IgD-negative memory B cell (primary cell): ENCODE measurements around the gene PRSS35. TPM values are rescaled to one million over a fixed set of nuclear protein-coding genes. Genes with fewer than 3 reads are reported as not detected.
"Not testable (repeated sequence)": the region's sequence is repeated elsewhere in the genome, so short reads cannot be mapped to it uniquely, and the experiment has no call there.

Source experiments
- H3K27ac Mint-ChIP-seq, 3 donors: one replicate each; pipeline ENCODE4 v1.8.0; 2020 to 2022; ENCODE audit warnings: mild to moderate bottlenecking in 3 of 3, mixed read lengths in 3 of 3, moderate library complexity in 1 of 3
- H3K27me3 Mint-ChIP-seq: one replicate; pipeline ENCODE4 v1.8.0; 2021; ENCODE audit warnings: mixed read lengths
- H3K36me3 Mint-ChIP-seq: one replicate; pipeline ENCODE4 v1.8.0; 2020; ENCODE audit warnings: mild to moderate bottlenecking, mixed read lengths
- H3K4me1 Mint-ChIP-seq, 3 donors: one replicate each; pipeline ENCODE4 v1.8.0; 2020 to 2022; ENCODE audit warnings: mixed read lengths in 3 of 3, mild to moderate bottlenecking in 1 of 3
- H3K4me3 Mint-ChIP-seq, 4 donors: one replicate each; pipeline ENCODE4 v1.8.0; 2020 to 2022; ENCODE audit warnings: mild to moderate bottlenecking in 4 of 4, mixed read lengths in 4 of 4, moderate library complexity in 3 of 4
- H3K9me3 Mint-ChIP-seq, 3 donors: one replicate each; pipeline ENCODE4 v1.8.0; 2020 to 2021; ENCODE audit warnings: mixed read lengths in 3 of 3, mild to moderate bottlenecking in 1 of 3
- polyA plus RNA-seq: library from polyadenylated mRNA; unstranded; fragments of 300-500 nt; fragmentation: Illumina TruSeq; gene quantifications from one replicate; pipeline ENCODE4 v1.2.3, GENCODE V29; 2021

PRSS35 gene
- not detected for polyA plus RNA-seq

DNA sequence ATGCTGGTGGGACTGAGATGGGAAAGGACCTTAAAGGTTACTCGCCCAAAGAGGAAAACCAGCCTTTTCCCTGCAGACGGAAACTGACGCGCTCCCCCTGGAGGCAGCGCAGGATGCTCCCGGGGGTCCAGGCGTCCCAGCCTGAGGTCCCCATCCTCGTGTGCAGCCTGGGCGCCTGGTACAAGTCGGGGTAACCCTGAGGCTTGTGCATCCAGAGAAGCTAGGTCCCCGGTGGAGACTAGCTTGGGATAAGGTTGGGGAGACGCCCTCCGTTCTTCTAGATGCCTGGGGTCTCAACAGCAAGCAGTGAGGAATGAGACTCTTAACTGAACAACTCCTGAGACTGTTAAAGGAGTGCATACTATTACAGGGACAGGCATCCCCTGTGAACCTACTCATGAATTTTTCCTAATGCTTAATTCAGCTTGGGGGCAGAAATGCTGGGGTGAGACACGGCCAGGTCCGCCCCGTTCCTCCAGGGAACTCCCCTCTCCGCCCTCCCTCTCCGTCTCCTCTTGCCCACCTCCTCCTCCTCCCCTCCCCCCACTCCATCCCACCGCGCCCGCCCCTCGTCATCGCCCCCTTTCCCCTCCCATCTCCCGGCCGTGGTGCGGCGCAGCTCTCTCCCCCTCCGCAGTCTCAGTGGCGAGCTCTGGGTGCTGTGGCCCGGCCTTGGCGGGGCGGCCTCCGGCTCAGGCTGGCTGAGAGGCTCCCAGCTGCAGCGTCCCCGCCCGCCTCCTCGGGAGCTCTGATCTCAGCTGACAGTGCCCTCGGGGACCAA, at the start of gene PRSS35:
PRSS35 (plus strand) TSS at position 634 of the 781 bp plus-strand sequence. CDS start 10,908 bp downstream, outside the sequence.
- Mint-ChIP-seq H3K27ac (no peak within 1 kb of the TSS), H3K36me3 (peaks cover 1% of the 10 kb centered on the region), H3K27me3 (peaks cover 23% of the 10 kb centered on the region)

GRCh38 chr6:83463886-83464285, 48.4 kb upstream of the PRSS35 start:
- Mint-ChIP-seq H3K27me3 (no peaks in the 10 kb centered on the region), H3K4me1 (peaks cover 0 to 1% (median 0%) of the 10 kb centered on the region in 3 donors), H3K27ac (no peak overlapping the region), H3K36me3 (no peaks in the 10 kb centered on the region), H3K4me3 (no peak overlapping the region), H3K9me3 (no peaks in the 10 kb centered on the region)

More for the DNA sequence above, at the start of gene PRSS35:
- Mint-ChIP-seq H3K4me1 (peaks cover 2 to 13% (median 7%) of the 10 kb centered on the region in 3 donors), H3K4me3 (peak within 1 kb of the TSS; percentile 13 to 85 (median 45)), H3K9me3 (no peaks in the 10 kb centered on the region)

DNA sequence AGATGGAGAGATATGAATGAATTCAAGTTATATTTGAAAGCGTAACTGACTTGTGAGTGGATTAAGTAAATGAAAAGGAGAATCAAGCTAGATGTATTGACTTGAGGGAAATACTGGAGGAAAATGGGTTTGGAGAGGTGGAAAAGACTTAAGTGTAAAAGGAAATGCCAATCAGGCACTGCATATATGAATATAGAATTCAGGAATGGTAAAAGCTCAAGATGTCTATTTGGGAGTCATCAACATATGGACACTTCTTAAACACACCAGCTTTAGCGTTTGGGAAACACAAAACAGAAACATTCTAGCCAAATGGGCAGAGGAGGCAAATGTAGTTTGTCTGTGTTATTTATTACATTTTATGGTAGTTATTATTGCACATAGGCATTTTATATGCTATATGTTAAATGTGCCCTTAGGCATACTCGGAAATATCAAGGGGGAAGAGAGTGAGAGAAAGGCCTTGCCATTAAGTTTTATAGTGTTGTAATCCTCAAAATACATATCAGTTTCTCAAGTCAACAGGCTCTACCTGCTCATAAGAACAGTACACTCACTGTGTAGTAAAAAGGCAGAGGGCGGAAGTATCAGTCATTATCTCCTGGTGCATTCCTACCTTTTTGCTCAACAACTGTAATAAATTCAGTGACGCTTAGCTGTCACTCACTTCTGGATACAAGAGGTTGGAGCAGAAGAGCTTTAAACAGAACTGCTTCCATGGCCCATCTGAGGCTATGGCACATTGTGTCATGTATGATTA, 47.8 kb upstream of the PRSS35 start:
- Mint-ChIP-seq H3K27me3 (no peaks in the 10 kb centered on the region), H3K9me3 (no peaks in the 10 kb centered on the region), H3K36me3 (no peaks in the 10 kb centered on the region), H3K4me1 (peaks cover 0 to 1% (median 0%) of the 10 kb centered on the region in 3 donors), H3K27ac (no peak overlapping the region), H3K4me3 (no peak overlapping the region)

GRCh38 chr6:83466328-83466727, 46.0 kb upstream of the PRSS35 start:
- Mint-ChIP-seq H3K4me3 (no peak overlapping the region), H3K9me3 (peaks cover 0 to 2% (median 0%) of the 10 kb centered on the region in 3 donors), H3K27me3 (peaks cover 2% of the 10 kb centered on the region), H3K36me3 (no peaks in the 10 kb centered on the region), H3K4me1 (peaks cover 0 to 1% (median 0%) of the 10 kb centered on the region in 3 donors), H3K27ac (no peak overlapping the region)

DNA sequence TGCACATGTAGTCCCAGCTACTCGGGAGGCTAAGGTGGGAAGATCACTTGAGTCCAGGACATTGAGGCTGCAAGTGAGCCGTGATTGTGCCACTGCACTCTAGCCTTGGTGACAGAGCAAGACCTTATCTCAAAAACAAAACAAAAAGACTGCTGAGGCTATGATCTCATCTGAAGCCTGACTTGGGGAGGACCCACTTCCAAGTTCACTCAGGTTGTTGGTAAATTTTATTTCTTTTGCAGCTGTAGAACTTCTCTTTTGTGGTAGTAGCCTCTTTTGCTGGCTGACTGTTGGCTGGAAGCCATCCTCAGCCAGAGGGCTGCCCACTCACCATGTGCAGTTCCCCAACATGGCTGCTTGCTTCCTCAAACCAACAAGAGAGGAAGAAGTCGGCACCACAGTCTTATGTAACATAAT, 44.7 kb upstream of the PRSS35 start:
- Mint-ChIP-seq H3K36me3 (no peaks in the 10 kb centered on the region), H3K27ac (no peak overlapping the region), H3K9me3 (peaks cover 0 to 2% (median 0%) of the 10 kb centered on the region in 3 donors), H3K4me1 (peaks cover 0 to 1% (median 0%) of the 10 kb centered on the region in 3 donors), H3K27me3 (peaks cover 4% of the 10 kb centered on the region), H3K4me3 (no peak overlapping the region)

- no peak overlapping the region for H3K4me3 Mint-ChIP-seq
- H3K4me1 Mint-ChIP-seq: peaks cover 0 to 1% (median 0%) of the 10 kb centered on the region in 3 donors
- H3K27me3 Mint-ChIP-seq: peaks cover 4% of the 10 kb centered on the region
- no peaks in the 10 kb centered on the region for H3K36me3 Mint-ChIP-seq
- H3K27ac Mint-ChIP-seq: peak overlapping the region in 1 of 3 donors; percentile 6
- H3K9me3 Mint-ChIP-seq: peaks cover 0 to 2% (median 0%) of the 10 kb centered on the region in 3 donors
Observed at GRCh38 chr6:83470001-83470400, 42.3 kb upstream of the PRSS35 start.

- no peak overlapping the region for H3K4me3 Mint-ChIP-seq
- no peak overlapping the region for H3K27ac Mint-ChIP-seq
- no peaks in the 10 kb centered on the region for H3K36me3 Mint-ChIP-seq
- peaks cover 0 to 1% (median 0%) of the 10 kb centered on the region in 3 donors for H3K4me1 Mint-ChIP-seq
- H3K9me3 Mint-ChIP-seq: peaks cover 0 to 2% (median 0%) of the 10 kb centered on the region in 3 donors
- peaks cover 4% of the 10 kb centered on the region for H3K27me3 Mint-ChIP-seq
Observed at GRCh38 chr6:83470587-83470986, 41.7 kb upstream of the PRSS35 start.

- no peaks in the 10 kb centered on the region for H3K36me3 Mint-ChIP-seq
- peaks cover 4% of the 10 kb centered on the region for H3K27me3 Mint-ChIP-seq
- H3K27ac Mint-ChIP-seq: no peak overlapping the region
- peaks cover 0 to 2% (median 0%) of the 10 kb centered on the region in 3 donors for H3K9me3 Mint-ChIP-seq
- no peak overlapping the region for H3K4me3 Mint-ChIP-seq
- peaks cover 0 to 1% (median 0%) of the 10 kb centered on the region in 3 donors for H3K4me1 Mint-ChIP-seq
Observed at GRCh38 chr6:83472767-83473166, 39.6 kb upstream of the PRSS35 start.

DNA sequence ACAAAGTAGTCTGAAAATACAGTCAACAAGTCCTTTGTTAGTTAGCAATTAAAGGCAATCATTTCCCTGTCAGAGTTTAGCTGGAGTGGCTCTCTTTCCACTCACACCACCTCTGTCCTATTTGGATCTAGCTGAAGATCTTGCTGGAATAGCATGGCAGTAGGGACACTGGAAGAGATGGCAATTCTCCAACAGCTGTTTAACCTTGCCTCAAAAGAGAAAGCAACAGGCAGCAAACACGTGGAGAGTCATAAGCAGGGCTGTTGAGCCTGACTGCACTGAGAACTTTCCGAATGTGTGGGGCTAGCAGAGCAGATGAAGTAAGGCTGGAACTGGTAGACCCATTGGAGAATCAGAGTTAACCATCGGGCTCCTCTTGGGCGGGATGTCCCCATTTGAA, 38.0 kb upstream of the PRSS35 start:
- H3K4me1 Mint-ChIP-seq: no peaks in the 10 kb centered on the region
- peaks cover 0 to 2% (median 0%) of the 10 kb centered on the region in 3 donors for H3K9me3 Mint-ChIP-seq
- peaks cover 4% of the 10 kb centered on the region for H3K27me3 Mint-ChIP-seq
- H3K4me3 Mint-ChIP-seq: no peak overlapping the region
- H3K36me3 Mint-ChIP-seq: no peaks in the 10 kb centered on the region
- no peak overlapping the region for H3K27ac Mint-ChIP-seq

DNA sequence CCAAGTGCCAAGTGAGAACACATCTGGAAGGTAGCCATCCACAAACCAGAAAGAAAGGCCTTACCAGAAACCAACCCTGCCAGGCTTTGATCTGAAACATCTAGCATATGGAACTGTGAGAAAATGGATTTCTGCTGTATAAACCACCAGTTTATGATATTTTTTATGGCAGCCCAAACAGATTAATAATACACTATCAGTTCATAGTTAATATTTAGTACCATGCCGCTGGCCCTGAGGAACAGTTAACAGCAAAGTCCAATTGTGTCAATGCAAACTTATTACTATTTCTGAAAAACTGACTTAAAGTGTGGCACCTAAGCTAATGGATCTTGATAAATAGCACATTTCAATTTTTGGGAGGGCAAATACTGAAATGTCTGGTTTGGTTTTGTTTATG, 35.4 kb upstream of the PRSS35 start:
- no peaks in the 10 kb centered on the region for H3K9me3 Mint-ChIP-seq
- H3K4me3 Mint-ChIP-seq: no peak overlapping the region
- H3K4me1 Mint-ChIP-seq: no peaks in the 10 kb centered on the region
- no peaks in the 10 kb centered on the region for H3K36me3 Mint-ChIP-seq
- H3K27ac Mint-ChIP-seq: no peak overlapping the region
- H3K27me3 Mint-ChIP-seq: peaks cover under 1% of the 10 kb centered on the region

DNA sequence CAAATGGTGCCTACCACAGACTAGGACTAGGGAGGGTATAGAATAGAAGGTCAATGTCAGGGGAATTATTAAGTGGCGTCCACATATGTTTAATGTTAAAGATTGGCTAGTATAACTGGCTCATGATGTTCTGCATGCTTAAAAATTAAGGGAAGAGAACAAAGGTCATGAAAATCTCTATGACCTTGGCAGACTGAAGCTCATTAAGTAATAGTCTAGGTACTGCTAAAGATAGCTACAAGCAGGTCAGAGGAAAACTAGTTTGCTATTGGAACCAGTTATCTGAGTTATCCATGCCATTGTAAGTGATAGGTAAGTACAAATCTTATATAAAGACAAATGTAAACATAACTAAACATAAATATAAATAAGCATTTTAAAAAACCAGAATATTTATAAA, 32.9 kb upstream of the PRSS35 start:
- no peaks in the 10 kb centered on the region for H3K36me3 Mint-ChIP-seq
- H3K4me1 Mint-ChIP-seq: no peaks in the 10 kb centered on the region
- H3K4me3 Mint-ChIP-seq: no peak overlapping the region
- no peaks in the 10 kb centered on the region for H3K27me3 Mint-ChIP-seq
- H3K27ac Mint-ChIP-seq: no peak overlapping the region
- H3K9me3 Mint-ChIP-seq: no peaks in the 10 kb centered on the region

DNA sequence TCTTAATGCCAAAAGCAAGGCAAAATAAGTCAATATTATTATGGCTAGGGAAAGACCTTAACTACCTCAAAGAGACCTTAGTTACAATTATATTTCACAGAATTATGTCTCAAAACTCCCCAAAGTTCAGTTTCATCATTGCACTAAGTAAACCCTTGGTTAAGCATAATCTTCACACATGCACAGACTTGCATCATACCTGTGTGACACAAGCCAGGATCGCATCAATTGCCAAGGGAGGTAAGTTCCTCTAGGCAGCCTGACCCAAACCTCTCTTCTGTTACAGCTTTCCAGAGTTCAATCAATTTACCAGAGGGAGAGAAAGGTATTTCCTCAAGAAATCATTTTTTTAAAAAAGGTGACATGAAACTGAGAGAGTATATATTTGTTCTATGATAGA, 31.9 kb upstream of the PRSS35 start:
- Mint-ChIP-seq H3K4me3 (no peak overlapping the region), H3K27ac (no peak overlapping the region), H3K27me3 (no peaks in the 10 kb centered on the region), H3K36me3 (no peaks in the 10 kb centered on the region), H3K4me1 (no peaks in the 10 kb centered on the region), H3K9me3 (no peaks in the 10 kb centered on the region)

DNA sequence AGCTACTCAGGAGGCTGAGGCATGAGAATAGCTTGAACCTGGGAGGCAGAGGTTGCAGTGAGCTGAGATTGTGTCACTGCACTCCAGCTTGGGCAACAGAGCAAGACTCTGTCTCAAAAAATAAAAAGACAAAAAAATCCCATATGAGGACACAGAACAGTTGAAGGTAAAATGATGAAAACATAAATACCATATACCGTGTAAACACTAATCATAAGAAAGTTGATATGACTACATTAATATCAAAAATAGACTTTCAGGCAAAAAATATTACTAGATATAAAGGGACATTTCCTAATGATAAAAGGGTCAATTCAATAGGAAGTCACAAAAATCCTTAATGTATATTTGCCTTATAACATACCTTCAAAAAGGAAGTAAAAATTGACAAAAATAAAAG, 30.4 kb upstream of the PRSS35 start:
- not testable (repeated sequence) for H3K27me3 Mint-ChIP-seq, H3K4me1 Mint-ChIP-seq, H3K4me3 Mint-ChIP-seq, H3K27ac Mint-ChIP-seq, H3K9me3 Mint-ChIP-seq, H3K36me3 Mint-ChIP-seq

- H3K4me3 Mint-ChIP-seq: no peak overlapping the region
- H3K4me1 Mint-ChIP-seq: no peaks in the 10 kb centered on the region
- peak overlapping the region in 1 of 3 donors; percentile 8 for H3K27ac Mint-ChIP-seq
Observed at GRCh38 chr6:83488448-83488847, 23.9 kb upstream of the PRSS35 start.

GRCh38 chr6:83488861-83489260, 23.5 kb upstream of the PRSS35 start:
- no peaks in the 10 kb centered on the region for H3K9me3 Mint-ChIP-seq
- H3K27me3 Mint-ChIP-seq: no peaks in the 10 kb centered on the region
- no peak overlapping the region for H3K4me3 Mint-ChIP-seq
- H3K36me3 Mint-ChIP-seq: no peaks in the 10 kb centered on the region
- no peak overlapping the region for H3K27ac Mint-ChIP-seq
- no peaks in the 10 kb centered on the region for H3K4me1 Mint-ChIP-seq

More at GRCh38 chr6:83488448-83488847, 23.9 kb upstream of the PRSS35 start:
- H3K36me3 Mint-ChIP-seq: no peaks in the 10 kb centered on the region
- H3K9me3 Mint-ChIP-seq: no peaks in the 10 kb centered on the region
- no peaks in the 10 kb centered on the region for H3K27me3 Mint-ChIP-seq
